HG03469 (cell line): ENCODE data around the gene SYT1.
A peak's percentile ranks its signal among the peaks of the same experiment; 100 is the strongest.

Experiments
- ATAC-seq: cut with Tn5 transposase; IDR thresholded peaks from one replicate; pipeline ENCODE4 v1.9.1; 2021; ENCODE audit warnings: mild to moderate bottlenecking, moderate library complexity, moderate number of reproducible peaks; ENCODE audit not compliant: unreplicated experiment

The SYT1 gene

GRCh38 chr12:79329933-79330332 lies 465.4 kb downstream of the SYT1 start:
- ATAC-seq = no peak

- no peak for ATAC-seq
Observed at GRCh38 chr12:79331870-79332269, 467.3 kb downstream of the SYT1 start.

- ATAC-seq = no peak
Observed at GRCh38 chr12:79333144-79333543, 468.6 kb downstream of the SYT1 start.

GRCh38 chr12:79337662-79338290 lies 473.2 kb downstream of the SYT1 start:
- ATAC-seq = no peak

GRCh38 chr12:79344855-79345847 lies 480.6 kb downstream of the SYT1 start:
- peak; percentile 71 for ATAC-seq

GRCh38 chr12:79347866-79348265 lies 483.3 kb downstream of the SYT1 start:
- no peak for ATAC-seq

GRCh38 chr12:79351251-79351650 lies 486.7 kb downstream of the SYT1 start:
- no peak for ATAC-seq

- ATAC-seq = no peak
Observed at GRCh38 chr12:79356216-79356615, 491.6 kb downstream of the SYT1 start.

GRCh38 chr12:79357048-79357447 lies 492.5 kb downstream of the SYT1 start:
- ATAC-seq = no peak

- no peak for ATAC-seq
Observed at GRCh38 chr12:79358716-79359300, 494.2 kb downstream of the SYT1 start.

- no peak for ATAC-seq
Observed at GRCh38 chr12:79360286-79360685, 495.7 kb downstream of the SYT1 start.

- no peak for ATAC-seq
Observed at GRCh38 chr12:79360936-79361335, 496.4 kb downstream of the SYT1 start.

GRCh38 chr12:79364197-79364596 lies 499.6 kb downstream of the SYT1 start:
- ATAC-seq = no peak

- no peak for ATAC-seq
Observed at GRCh38 chr12:79366374-79366773, 501.8 kb downstream of the SYT1 start.

GRCh38 chr12:79367032-79367589 lies 502.5 kb downstream of the SYT1 start:
- no peak for ATAC-seq

- ATAC-seq = no peak
Observed at GRCh38 chr12:79370021-79370420, 505.4 kb downstream of the SYT1 start.

- no peak for ATAC-seq
Observed at GRCh38 chr12:79371226-79371625, 506.7 kb downstream of the SYT1 start.

- ATAC-seq = peak; percentile 51
Observed at GRCh38 chr12:79373896-79374499, 509.4 kb downstream of the SYT1 start.

- no peak for ATAC-seq
Observed at GRCh38 chr12:79374545-79374944, 510.0 kb downstream of the SYT1 start.

GRCh38 chr12:79375050-79375449 lies 510.5 kb downstream of the SYT1 start:
- ATAC-seq = no peak

GRCh38 chr12:79378496-79378895 lies 513.9 kb downstream of the SYT1 start:
- no peak for ATAC-seq
